AG09319 (cell line): Measurements from ENCODE around the gene LUZP1.

ENCODE experiments used
- DNase-seq: peaks from one replicate; pipeline ENCODE4 v3.0.0-alpha.2; 2010; ENCODE audit warnings: low read depth; ENCODE audit errors: extremely low read depth
- TF ChIP-seq, protein P1 (sequence below): IDR thresholded peaks from 2 replicates; pipeline ENCODE4 v1.5.1; 2011; ENCODE audit warnings: low read depth, mild to moderate bottlenecking, inconsistent platforms, low read length, moderate library complexity

Gene LUZP1

DNA sequence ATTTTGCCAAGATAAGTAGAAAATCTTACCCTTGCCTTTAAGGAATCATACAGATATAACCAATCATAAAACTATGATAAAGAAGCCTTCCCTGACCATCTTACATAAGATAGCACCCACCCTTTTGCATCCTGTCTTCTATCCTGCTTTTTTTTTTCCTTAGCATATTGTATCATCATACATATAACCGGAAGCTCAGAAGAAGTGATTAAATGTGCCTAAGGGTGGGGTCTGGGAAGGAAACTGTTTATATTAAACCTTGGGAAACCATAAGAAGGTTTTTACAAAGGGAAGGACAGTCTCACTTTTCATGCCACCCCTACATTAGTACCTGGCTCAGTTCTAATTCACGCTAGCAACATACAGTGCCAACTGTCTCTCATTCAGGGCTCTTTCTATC is 66.8 kb downstream of the LUZP1 start:
- DNase-seq, result no peak
- TF ChIP-seq, protein P1, sequence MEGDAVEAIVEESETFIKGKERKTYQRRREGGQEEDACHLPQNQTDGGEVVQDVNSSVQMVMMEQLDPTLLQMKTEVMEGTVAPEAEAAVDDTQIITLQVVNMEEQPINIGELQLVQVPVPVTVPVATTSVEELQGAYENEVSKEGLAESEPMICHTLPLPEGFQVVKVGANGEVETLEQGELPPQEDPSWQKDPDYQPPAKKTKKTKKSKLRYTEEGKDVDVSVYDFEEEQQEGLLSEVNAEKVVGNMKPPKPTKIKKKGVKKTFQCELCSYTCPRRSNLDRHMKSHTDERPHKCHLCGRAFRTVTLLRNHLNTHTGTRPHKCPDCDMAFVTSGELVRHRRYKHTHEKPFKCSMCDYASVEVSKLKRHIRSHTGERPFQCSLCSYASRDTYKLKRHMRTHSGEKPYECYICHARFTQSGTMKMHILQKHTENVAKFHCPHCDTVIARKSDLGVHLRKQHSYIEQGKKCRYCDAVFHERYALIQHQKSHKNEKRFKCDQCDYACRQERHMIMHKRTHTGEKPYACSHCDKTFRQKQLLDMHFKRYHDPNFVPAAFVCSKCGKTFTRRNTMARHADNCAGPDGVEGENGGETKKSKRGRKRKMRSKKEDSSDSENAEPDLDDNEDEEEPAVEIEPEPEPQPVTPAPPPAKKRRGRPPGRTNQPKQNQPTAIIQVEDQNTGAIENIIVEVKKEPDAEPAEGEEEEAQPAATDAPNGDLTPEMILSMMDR, result no peak

DNA sequence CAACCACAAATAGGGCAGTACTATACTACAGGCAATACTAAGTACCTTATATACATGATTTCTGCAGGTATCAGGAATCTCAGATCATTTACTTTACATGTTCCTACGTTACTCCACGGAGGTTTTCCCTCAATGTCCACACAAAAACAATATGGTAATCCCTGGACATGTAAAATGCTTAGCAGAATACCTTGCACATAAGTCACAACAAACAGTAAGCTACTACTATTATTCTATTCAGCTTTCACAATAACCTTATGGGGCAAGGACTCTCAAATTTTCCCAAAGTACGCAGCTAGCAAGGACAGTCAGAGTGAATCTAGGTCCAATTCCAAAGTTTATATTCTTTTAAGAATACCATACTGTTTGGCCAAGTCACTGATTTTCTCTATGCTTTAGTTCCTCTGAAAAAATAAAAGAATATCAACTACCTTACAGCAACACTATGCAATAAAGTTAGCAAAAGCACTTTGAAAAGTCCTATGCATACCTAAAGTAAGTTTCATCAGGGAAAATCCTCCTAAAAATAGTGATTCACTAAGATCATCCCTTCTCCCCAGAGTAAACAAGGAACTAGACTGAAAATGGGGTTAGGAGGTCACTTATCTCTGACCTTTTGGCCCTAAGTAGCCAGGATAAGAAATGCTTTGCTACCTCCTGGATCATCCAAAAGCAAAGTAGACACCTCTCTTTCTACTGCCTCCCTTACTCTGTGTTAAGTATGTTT is 67.4 kb downstream of the LUZP1 start:
- no peak for DNase-seq
- TF ChIP-seq, protein P1, result no peak

DNA sequence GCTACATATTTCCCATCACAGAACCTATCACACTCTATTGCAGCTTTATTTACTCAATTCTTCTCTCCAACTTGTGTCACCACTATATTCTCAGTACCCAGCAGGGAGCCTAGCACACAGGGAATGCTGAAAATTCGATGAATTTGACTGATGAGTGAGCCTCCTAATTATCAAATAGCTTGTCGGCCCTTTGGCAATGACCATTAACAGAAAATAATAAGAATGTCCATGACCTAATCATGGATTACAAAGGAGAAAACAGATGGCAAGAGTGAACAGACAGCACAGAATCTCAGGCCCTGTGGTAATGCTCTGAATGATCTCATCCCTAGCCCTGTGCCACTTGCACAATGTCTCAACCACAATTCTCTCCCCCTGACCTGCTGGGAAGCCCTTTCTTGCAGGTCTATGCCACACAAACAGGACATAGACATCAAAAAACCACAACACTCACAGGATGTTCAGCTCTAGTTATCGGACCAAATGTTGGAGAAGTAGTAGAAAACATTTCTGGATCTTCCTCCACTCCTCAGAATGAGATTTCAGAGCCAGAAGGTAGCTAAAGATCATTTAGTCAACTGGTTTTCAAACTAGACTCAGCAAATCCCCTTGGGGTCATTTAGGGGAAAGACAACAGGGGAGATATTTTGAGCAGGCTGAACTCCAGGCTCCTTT is 68.4 kb downstream of the LUZP1 start:
- DNase-seq, result peak; percentile 64
- TF ChIP-seq, protein P1, result no peak

DNA sequence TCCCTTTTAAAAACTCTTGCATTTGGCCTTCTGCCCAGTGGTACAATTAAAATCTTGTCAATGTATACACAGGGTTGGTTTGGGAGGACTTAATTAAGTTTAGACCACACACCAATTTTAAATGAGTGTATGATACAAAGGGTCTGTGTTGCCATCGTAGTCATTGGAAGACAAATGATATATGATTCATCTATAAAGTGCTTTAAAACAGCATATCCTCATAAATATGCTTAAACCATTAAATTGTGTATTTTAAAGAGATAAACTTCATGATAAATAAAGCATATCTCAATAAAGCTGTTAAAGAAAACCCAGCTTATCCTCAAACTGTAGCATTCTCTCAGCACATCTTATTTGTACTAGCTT is 69.5 kb downstream of the LUZP1 start:
- TF ChIP-seq, protein P1, result no peak
- no peak for DNase-seq

DNA sequence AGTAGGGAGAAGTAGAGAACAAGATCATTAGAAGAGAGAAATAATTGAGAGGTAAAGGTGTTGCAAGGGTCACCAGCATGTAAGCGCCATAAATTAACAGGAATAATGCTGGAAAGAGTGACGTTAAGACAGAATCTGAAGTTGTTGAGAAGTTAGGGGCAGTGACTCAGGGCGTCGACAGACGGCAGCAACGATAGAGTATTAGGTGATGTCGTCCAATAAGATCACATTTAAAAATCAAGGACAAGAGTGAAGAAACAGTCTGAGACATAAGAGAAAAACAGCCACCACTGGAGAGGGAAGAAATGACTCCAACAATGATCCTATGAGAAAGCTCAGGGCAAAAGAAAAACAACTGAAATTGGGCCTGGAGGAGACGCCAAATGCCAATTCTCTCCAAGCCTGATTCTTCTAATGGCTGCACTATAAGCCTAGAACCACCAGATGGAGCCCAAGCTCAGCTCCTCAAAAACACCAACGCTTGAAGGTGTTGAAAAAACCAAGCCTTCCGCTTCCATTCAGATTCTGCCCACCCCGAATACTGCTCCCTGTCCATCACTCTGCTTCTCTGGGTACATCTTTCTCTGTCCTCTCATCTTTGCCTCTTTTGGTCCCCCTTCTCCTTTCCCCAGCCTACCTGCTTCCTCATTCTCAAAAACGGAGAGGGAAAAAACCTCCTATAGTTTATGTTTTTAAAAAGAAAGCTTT is 70.0 kb downstream of the LUZP1 start:
- DNase-seq, result peak; percentile 37
- TF ChIP-seq, protein P1, result peak; percentile 92

DNA sequence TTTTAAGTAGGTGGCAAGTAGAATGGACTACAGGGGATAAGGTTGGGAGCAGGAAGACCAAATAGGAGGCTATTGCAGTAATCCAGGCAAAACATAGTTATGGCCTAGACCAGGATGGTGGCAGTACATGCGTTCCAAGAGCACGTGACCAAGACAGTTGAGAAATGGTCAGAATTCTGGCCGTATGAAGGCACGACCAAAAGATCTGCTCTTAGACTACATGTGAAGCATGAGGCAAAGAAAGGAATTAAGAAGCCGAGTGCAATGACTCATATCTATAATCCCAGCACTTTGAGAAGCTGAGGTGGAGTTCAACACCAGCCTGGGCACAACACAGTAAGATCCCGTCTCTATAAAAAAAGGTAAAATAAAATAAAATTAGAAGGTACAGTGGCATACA is 71.3 kb downstream of the LUZP1 start:
- no peak for DNase-seq
- TF ChIP-seq, protein P1, result no peak

DNA sequence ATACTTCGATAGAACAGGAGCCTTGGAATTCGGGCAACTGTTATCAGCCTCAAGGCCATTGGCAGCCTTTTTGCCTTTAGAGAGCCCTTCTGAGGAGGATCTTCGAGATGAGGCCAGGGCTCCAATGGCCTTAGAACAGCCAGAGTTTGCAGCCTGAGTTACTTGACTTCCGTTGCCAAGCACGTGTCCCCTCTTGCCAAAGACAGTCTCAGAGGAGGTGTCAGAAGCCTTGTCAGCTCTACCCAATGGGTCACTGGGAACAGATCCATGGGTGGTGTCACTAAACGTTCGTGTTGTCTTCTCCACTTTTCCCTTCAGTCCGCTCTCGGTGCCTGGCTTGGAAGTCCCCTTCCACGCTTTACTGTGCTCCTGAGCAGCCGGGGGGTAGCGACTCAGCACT is 76.2 kb downstream of the LUZP1 start:
- DNase-seq, result no peak
- TF ChIP-seq, protein P1, result no peak
